ENCODE measurements around the gene UBD.

Gene UBD

GRCh38 chr6:29561091-29561490 lies 1.6 kb upstream of the UBD start:
- no peak for DNase-seq

- no peak for DNase-seq
Measured at GRCh38 chr6:29558439-29559079, 973 bp downstream of the UBD start.

GRCh38 chr6:29557320-29557719 lies 2.2 kb downstream of the UBD start:
- no peak for DNase-seq

GRCh38 chr6:29554764-29555163 lies 4.8 kb downstream of the UBD start:
- no peak for DNase-seq

DNA sequence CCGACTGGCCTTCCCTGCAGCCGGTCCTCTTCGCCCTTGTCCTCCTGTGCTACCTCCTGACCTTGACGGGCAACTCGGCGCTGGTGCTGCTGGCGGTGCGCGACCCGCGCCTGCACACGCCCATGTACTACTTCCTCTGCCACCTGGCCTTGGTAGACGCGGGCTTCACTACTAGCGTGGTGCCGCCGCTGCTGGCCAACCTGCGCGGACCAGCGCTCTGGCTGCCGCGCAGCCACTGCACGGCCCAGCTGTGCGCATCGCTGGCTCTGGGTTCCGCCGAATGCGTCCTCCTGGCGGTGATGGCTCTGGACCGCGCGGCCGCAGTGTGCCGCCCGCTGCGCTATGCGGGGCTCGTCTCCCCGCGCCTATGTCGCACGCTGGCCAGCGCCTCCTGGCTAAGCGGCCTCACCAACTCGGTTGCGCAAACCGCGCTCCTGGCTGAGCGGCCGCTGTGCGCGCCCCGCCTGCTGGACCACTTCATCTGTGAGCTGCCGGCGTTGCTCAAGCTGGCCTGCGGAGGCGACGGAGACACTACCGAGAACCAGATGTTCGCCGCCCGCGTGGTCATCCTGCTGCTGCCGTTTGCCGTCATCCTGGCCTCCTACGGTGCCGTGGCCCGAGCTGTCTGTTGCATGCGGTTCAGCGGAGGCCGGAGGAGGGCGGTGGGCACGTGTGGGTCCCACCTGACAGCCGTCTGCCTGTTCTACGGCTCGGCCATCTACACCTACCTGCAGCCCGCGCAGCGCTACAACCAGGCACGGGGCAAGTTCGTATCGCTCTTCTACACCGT lies 6.1 kb downstream of the UBD start:
- DNase-seq = peak in 1 of 5 experiments; percentile 27

DNA sequence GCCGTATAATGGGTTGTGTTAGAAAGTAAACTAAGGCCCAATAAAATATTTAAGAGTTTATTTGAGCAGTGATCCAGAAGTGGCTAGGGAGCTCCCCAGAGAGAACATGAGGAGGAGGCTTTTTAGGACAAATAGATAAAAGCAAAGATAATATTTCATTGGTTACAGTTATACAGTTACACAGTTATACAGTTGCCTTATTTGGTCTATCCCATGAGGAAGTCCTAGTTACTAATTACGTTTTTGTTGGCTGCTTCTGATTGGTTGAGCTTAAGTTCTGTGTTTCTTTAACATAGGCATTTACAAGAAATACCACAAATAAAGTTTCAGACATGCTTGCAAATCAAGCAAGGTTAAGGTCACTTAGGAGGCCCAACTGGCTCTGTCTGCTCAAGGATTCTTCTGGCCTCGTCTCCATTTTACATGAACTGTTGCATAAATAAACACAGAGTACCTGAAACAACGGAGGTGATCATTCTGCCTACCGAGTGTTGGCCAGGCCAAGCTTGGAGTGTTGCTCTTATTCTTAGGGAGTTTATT lies 7.0 kb downstream of the UBD start:
- DNase-seq = peak in 2 of 5 experiments; percentile 23 to 78

DNA sequence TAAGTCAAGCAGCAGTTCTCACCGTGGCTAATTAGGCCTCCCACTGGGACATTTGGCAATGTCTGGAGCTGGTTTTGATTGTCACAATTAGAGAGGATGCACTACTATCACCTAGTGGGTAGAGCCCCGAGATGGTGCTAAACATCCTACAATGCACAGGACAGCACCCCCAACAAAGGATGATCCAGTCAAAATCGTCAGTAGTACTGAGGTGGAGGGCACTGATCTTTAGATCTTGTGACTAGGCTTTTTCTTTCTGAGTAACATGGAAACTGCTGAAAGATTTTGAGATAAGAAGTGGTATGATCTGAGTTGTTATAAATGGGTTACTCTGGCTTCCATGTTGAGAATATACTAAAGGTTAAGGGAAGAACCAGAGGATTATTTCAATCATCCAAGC lies 12.0 kb downstream of the UBD start:
- peak in 1 of 5 experiments; percentile 90 for DNase-seq

- DNase-seq = no peak
Measured at GRCh38 chr6:29537714-29538403, 21.7 kb downstream of the UBD start.

DNA sequence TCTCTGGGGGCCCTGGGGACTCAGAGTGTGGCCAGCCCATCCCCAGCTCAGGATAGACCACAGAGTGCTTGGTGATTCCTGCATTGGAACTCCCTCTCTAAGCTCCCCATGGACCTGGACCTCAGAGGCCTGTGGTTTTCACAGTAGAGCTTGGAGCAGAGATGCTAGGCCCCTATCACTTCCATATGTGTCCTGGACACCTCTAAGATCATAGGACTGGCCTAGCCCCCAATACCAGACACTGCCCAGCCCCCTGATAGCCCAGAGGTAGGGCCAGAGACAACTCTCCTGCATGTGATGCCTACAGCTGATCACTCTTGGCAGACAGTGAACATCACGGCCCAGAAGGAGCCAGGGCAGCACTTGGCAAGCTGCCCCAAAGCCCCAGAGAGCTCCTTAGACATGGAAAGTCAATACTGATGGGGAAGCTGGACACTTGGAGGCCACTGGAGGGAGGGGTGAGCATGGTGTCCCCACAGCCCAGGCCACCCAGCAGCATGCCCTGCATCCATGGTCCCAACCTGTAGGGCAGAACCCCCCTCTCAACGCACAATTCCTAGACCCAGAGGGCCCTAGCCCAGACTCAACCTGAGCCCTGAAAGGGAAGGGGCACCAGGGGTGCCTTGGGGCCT lies 27.1 kb downstream of the UBD start:
- DNase-seq = no peak

DNA sequence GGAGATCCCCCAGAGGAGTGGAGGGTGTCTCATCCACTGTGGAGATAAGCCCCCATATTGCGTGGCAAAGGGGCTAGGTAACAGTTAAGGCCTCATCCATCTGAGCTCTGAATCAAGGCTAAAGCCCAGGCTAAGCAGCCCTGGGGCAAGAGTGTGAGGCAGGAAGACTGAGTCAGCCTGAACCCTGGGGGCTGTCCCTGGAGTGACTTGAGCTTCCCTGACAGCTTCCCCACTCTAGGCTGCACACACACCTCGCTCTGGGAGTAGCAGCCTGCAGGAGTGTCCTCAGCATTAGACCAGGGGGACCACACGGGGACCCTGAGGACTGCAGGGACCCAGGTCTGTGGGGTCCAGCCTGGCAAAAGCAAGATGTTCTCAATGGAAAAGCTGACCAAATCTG lies 27.9 kb downstream of the UBD start:
- DNase-seq = no peak

- no peak for DNase-seq
Measured at GRCh38 chr6:29530671-29531310, 28.7 kb downstream of the UBD start.

GRCh38 chr6:29529956-29530355 lies 29.6 kb downstream of the UBD start:
- no peak for DNase-seq

DNA sequence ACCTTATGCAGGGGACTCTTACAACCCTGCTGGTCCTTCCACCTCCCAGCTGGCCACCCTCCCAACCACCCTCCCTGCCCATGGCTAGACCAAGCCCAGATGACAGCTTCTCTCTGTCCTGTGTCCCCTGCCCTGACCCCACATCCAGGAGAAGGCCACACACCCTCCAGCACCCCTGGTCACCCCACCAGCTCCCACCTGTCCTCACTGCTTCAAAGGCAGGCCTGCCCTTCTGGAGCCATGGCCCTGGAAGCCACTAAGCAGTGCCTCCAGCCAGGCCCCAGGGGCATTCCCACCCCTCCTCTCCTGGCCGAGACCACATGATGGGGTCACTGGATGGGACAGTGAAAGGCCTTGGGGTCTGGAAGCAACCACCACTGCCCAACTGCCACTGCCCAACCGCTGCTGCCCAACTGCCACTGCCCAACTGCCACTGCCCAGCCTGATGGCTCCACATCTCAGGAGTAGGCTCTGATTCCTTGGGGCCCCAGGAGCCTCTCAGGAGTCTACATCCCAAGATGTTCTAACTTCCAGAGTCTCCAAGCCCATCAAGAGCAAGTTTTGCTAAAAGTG lies 30.5 kb downstream of the UBD start:
- no peak for DNase-seq

DNA sequence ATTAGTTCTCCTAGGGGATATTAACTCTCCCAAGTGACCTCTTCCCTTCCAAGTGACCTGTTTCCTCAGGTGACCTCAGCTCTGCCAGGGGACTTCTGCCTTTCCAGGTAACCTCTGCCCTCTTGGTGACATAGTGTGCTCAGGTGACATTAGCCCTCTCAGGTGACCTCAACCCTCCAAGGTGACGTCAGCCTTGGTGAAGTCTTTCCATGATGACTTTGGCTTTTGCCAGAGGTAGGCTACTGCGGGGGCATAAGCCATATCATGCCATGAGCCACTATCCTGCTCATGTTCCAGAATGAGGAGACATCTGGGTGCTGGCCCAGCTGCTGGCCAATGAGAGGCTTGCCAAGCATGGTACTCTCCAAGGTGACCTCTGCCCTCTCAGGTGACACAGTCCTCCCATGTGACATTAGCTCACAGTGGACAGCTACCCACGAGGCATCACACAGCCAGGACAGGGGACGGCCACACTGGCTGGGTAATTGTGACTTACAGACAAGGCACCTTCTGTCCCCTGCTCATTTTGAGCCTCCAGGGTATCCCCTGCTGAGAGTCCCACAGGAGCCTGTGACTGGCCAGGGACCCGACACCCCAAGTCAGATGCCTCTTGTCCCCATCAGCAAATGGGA lies 31.1 kb downstream of the UBD start:
- no peak for DNase-seq

DNA sequence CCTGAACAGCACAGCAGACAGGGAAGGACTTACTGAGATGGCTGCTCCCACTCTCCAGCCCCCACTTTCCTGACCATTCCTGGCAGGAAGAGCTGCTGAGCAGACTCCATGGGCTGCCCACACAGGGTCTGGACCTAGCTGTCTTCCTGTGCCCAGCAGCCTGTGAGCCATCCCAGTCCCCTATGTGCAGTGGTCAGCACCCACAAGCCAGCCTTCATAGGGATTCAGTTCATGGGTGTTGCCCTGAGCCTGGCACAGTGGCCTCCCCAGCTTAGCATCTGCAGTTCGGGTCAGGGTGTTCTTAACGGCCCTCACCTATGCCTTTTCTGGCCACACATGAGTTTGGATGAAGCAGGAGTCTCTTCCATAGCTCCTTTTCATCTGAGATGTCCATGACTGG lies 32.0 kb downstream of the UBD start:
- DNase-seq = no peak

DNA sequence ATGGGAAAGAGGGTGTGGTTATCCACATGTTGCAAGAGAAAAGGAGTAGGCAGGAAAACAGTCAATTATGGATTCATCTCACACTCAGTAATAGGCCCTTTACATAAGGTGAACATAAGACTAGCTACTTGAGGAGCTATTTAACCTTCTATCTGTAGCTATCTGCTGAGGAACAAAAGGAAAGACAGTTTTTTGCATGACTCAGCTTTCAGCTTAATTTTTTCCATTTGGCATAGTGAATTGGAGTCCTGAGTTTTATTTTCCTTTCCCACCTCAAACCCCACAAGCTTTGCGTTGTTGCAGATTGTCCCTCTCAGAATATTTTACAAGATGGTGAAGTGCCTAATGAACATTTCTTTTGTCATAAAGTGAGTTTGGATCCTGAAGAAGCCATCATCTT lies 32.4 kb downstream of the UBD start:
- DNase-seq = no peak

- no peak for DNase-seq
Measured at GRCh38 chr6:29525311-29525639, 34.3 kb downstream of the UBD start.

GRCh38 chr6:29524444-29525310 lies 34.9 kb downstream of the UBD start:
- DNase-seq = no peak

DNA sequence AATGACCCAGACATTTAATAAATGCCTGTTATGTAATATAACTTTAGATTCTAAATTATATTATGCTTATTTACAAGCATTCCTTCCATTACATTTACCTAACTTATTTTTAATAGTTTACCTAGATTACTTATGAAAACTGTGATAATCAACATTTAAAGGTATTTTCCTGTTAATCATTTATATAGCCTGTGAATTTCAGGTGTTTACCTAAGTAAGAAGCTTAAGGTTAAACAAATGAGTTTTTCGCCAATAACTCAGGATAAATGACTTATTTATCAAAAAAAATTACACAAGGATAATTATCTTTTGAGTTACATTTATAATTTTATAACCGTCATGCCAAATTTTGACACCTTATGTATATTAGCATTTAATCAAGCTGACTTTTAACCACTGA lies 35.5 kb downstream of the UBD start:
- no peak for DNase-seq

DNA sequence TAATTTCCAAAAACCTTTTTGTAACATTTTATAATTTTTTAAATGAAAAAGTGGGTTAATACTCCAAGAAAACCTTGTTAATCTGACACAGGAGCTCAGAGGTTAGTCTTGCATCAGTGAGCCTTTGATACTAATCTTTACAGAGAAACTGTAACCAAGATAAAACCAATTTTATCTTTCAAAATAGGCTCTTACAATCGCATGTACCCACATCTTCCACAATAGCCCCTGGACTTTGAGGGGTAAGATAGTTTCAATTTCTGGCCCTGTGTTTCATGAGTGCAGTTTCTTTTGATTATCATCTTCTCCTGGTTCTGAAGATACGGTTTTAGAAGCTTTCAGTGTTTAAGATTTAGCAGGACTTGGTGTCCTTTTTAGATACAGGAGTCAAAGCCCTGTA lies 37.3 kb downstream of the UBD start:
- peak in 1 of 5 experiments; percentile 20 for DNase-seq
